HG03066 (cell line): ENCODE measurements around the gene IDI2.
A peak's percentile ranks its signal among the peaks of the same experiment; 100 is the strongest.
"Not testable (repeated sequence)": the region's sequence is repeated elsewhere in the genome, so short reads cannot be mapped to it uniquely, and the experiment has no call there.

Experiments used
- ATAC-seq: cut with Tn5 transposase; IDR thresholded peaks from one replicate; pipeline ENCODE4 v1.9.1; 2021; ENCODE audit warnings: low read depth; ENCODE audit not compliant: unreplicated experiment

The IDI2 gene

GRCh38 chr10:1010703-1011102, 15.0 kb downstream of the IDI2 start:
- ATAC-seq: no peak

DNA sequence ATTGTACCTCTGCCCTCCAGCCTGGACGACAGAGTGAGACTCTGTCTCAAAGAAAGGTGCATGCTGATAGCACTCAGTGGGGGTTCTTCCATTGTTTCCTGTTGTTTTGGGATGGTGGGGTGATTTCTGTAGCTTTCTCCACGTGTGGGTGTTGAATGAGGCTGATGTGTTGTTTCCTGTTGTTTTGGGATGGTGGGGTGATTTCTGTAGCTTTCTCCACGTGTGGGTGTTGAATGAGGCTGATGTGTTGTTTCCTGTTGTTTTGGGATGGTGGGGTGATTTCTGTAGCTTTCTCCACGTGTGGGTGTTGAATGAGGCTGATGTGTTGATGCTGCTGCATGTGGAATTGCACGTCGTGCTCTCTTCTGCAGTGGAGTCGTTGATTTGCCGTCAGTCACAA, 15.7 kb downstream of the IDI2 start:
- ATAC-seq: not testable (repeated sequence)

GRCh38 chr10:1009071-1009494, 16.6 kb downstream of the IDI2 start:
- ATAC-seq: no peak

DNA sequence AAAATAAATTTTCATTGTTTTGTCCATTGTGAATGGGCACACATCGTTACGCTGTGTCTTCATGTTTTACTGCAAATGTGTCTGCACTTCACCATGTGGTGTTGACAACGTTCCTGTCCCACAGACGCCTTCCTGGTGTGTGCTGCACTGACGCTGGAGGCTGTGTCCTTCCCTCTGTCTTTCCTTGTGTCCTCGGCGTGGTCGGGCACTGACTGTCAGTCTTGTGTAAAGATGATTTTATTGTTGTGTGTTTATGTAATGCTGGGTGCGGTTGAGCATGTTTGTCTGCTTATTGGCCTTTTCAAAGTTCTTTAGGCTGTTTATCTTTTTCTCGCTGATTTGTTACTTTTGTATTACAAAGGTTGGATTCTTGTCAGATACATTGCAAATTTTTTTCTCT, 18.1 kb downstream of the IDI2 start:
- no peak for ATAC-seq

DNA sequence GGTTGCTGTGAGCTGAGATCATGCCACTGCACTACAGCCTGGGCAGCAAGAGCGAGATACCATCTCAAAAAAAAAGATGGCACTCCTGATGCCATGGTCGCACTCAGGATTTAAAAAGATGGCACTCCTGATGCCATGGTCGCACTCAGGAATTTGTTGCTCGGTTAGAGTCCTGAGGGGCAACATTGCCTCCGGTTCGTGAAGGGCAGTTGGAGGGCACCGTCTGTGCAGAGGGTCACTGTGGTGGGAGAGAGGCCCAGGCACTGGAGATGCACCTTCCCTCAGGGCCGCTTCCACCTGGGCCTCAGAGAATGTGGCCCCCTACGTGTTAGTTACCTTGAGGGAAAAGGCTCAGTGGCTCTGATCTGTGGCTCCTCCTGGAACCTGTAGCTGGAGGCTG, 19.1 kb downstream of the IDI2 start:
- no peak for ATAC-seq

- no peak for ATAC-seq
Measured at GRCh38 chr10:1003884-1004670, 21.6 kb downstream of the IDI2 start.

DNA sequence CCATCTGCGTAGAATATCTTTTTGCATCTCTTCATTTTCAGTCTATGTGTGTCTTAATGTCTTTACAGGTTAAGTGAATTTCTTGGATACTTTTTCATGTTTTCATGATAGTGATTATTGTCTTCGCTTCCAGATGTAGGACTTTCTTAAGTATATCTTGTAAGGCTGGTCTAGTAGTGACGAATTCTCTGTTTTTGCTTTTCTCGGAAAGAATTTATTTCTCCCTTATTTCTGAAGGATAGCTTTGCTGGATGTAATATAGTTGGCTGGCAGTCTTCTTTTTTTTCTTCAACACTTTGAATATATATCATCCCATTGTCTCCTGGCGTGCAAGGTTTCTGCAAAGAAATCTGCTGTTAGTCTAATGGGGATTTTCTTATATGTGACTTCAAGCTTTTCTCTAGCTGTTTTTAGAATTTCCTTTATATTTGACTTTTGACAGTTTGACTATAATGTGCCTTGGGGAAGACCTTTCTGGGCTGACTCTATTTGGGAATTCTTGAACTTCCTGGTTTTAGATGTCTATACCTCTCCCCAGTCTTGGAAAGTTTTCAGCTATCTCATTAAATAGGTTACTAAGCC, 23.1 kb downstream of the IDI2 start:
- no peak for ATAC-seq

GRCh38 chr10:997266-998022, 28.2 kb downstream of the IDI2 start:
- ATAC-seq: no peak

DNA sequence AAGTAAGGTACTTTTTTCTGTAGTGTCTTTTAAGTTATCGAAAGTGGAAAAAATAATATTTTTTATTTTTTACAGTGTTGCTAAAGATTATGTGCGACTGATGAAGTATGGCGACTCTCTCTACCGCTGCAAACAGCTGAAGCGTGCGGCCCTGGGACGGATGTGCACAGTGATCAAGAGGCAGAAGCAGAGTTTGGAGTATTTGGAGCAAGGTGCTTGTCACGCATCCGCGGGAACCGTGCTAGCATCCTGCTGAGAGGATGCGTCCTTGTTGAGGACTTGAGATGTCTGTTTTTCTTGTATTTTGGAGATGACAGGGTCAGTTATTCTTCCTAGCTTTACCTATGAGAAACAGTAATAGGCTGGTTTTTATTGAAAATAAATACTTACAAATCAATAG, 29.6 kb downstream of the IDI2 start:
- ATAC-seq: no peak

DNA sequence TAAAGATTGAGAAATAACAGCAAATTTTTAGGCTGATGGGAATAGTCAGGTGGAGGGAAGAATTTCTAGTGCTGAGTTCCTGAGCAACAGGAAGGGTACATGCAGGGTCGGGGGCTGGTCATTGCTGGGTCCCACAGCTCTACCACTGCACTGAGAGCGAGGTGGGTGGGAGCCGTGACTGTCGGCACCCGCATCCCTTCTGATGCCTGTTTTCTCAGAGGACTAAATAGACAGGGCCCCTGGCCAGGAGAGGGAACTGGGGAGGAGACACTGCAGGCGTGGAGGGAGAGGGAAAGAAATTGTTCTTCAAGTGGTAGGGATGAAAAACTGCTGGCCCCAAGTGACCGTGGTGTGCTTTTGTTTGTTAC, 30.1 kb downstream of the IDI2 start:
- no peak for ATAC-seq

- ATAC-seq: no peak
Measured at GRCh38 chr10:994836-995558, 30.7 kb downstream of the IDI2 start.

DNA sequence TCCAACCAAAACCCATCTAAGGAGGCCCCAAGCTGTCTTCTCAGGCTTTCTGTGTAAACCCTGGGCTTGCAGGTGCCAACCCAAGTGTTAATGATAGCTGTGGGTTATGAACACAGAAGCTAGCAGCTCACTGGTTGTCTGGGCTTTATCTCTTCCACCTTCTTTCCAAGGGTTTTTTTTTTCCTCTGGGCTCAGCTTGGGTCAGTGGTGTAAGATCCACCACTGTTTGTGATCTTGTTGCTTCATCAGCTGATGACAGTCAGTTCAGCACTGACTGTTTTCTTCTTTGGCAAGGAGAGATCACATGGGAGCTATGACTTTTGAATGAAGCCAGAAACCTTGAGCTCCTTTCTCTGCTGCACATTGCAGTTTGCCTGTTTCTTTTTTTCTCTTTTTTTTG, 32.8 kb downstream of the IDI2 start:
- no peak for ATAC-seq

- ATAC-seq: no peak
Measured at GRCh38 chr10:992467-992866, 33.2 kb downstream of the IDI2 start.

- no peak for ATAC-seq
Measured at GRCh38 chr10:990808-991207, 34.9 kb downstream of the IDI2 start.

GRCh38 chr10:988667-989545, 36.8 kb downstream of the IDI2 start:
- peak; percentile 5 for ATAC-seq

- peak; percentile 98 for ATAC-seq
Measured at GRCh38 chr10:987870-988666, 37.6 kb downstream of the IDI2 start, which contains the start of gene GTPBP4. TSS of gene GTPBP4 (plus strand) at chr10:988434. CDS start at chr10:988480, 46 bp downstream.

GRCh38 chr10:987620-987869, 38.1 kb downstream of the IDI2 start:
- ATAC-seq: peak; percentile 4

GRCh38 chr10:986881-987619, 38.6 kb downstream of the IDI2 start:
- ATAC-seq: no peak
